Measurements from ENCODE around the gene HIGD1C. TPM values are rescaled to one million over a fixed set of nuclear protein-coding genes. Genes with fewer than 3 reads are reported as not detected.

Gene HIGD1C
- total RNA-seq, 4 donors from 2014 or later: not detected

GRCh38 chr12:50988051-50988450, 35.7 kb downstream of the HIGD1C start:
- H3K36me3 ChIP-seq: peaks cover 4 to 62% (median 17%) of the 10 kb centered on the region in 3 donors
- H3K4me1 ChIP-seq: peaks cover 11 to 34% (median 23%) of the 10 kb centered on the region in 3 donors
- intact Hi-C loops (cut with DNase I): loop anchor here (5.0 to 10.0 kb wide), 3 partner anchors 53 to 221 kb away; no protein-coding TSS in a partner anchor
- no peaks in the 10 kb centered on the region for H3K9me3 ChIP-seq
- DNase-seq: no peak
- TF ChIP-seq, protein P1, sequence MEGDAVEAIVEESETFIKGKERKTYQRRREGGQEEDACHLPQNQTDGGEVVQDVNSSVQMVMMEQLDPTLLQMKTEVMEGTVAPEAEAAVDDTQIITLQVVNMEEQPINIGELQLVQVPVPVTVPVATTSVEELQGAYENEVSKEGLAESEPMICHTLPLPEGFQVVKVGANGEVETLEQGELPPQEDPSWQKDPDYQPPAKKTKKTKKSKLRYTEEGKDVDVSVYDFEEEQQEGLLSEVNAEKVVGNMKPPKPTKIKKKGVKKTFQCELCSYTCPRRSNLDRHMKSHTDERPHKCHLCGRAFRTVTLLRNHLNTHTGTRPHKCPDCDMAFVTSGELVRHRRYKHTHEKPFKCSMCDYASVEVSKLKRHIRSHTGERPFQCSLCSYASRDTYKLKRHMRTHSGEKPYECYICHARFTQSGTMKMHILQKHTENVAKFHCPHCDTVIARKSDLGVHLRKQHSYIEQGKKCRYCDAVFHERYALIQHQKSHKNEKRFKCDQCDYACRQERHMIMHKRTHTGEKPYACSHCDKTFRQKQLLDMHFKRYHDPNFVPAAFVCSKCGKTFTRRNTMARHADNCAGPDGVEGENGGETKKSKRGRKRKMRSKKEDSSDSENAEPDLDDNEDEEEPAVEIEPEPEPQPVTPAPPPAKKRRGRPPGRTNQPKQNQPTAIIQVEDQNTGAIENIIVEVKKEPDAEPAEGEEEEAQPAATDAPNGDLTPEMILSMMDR (IDR thresholded peaks at IDR 0.05): no peak
- TF ChIP-seq POLR2A (IDR thresholded peaks at IDR 0.05): no peak
- H3K27me3 ChIP-seq: no peaks in the 10 kb centered on the region
- WGBS, 2 donors: 48 to 65% methylated on average over 4 to 5 of the region's 5 CpGs
- H3K4me3 ChIP-seq: no peak overlapping the region
- H3K27ac ChIP-seq: no peak overlapping the region

- DNase-seq: no peak
- TF ChIP-seq, protein P1 (IDR thresholded peaks at IDR 0.05): no peak
- no peak for TF ChIP-seq POLR2A (IDR thresholded peaks at IDR 0.05)
- Histone ChIP-seq H3K27ac (no peak overlapping the region), H3K36me3 (peaks cover 4 to 70% (median 17%) of the 10 kb centered on the region in 3 donors), H3K4me3 (no peak overlapping the region), H3K27me3 (no peaks in the 10 kb centered on the region), H3K9me3 (no peaks in the 10 kb centered on the region), H3K4me1 (peaks cover 11 to 34% (median 22%) of the 10 kb centered on the region in 3 donors)
- 92 to 94% methylated on average over 5 of the region's 5 CpGs for WGBS, 2 donors
- intact Hi-C loops (cut with DNase I): loop anchor here (5.0 to 10.0 kb wide), 3 partner anchors 54 to 222 kb away; no protein-coding TSS in a partner anchor
These were observed 36.5 kb downstream of the HIGD1C start for GRCh38 chr12:50988871-50989270.

DNA sequence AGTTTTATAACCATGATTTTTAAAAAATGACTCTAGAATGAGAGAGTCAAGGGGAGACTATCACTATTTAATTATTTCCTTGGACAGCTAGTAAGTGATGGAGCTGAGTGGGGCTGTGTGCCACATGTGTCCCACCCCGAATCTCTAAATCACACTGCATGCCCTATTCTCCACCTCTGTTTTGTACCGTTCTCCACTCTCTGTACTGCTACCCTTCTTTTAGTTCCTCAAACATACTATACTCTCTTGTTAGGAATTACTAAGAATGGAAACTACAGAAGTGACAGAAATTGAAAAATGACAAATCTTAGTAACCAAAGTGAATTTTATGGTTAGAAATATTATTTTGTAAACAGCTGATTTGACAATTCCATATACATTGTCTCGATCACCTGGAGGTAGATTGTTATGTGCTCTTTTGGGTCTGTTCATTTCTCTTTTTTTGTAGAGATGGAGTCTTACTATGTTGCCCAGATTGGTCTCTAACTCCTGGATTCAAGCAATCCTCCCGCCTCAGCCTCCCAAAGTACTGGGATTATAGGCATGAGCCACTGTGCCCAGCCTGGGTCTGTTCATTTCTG, 37.9 kb downstream of the HIGD1C start:
- no peaks in the 10 kb centered on the region for H3K9me3 ChIP-seq
- H3K4me1 ChIP-seq: peaks cover 5 to 21% (median 8%) of the 10 kb centered on the region in 3 donors
- no peak overlapping the region for H3K4me3 ChIP-seq
- H3K27ac ChIP-seq: peak overlapping the region in 1 of 4 donors; percentile 10
- DNase-seq: no peak
- no peaks in the 10 kb centered on the region for H3K27me3 ChIP-seq
- intact Hi-C loops (cut with DNase I): no loop called here
- no peak for TF ChIP-seq POLR2A (IDR thresholded peaks at IDR 0.05)
- TF ChIP-seq, protein P1 (IDR thresholded peaks at IDR 0.05): no peak
- H3K36me3 ChIP-seq: peaks cover 4 to 84% (median 27%) of the 10 kb centered on the region in 3 donors
- WGBS, 2 donors: 81 to 85% methylated on average over 4 of the region's 4 CpGs

DNA sequence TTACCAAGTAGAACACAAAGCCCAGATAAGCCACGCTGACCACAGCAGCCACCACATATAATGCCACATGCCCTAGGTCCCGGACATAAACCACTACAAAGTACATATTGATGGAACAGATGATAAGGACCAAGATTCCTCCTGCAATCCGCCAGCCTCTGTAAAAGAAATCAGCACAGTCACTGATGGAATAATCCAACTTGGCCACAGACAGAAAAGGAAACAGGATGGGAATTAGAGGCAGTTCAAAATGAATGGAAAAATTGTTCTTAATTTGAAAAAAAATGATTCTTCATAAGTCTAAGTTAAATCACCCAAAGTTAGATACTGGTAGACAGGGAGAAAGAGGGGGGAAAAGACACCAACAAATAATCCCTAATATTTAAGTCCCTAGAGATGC, 38.4 kb downstream of the HIGD1C start:
- no peaks in the 10 kb centered on the region for H3K9me3 ChIP-seq
- no peak for TF ChIP-seq POLR2A (IDR thresholded peaks at IDR 0.05)
- TF ChIP-seq, protein P1 (IDR thresholded peaks at IDR 0.05): no peak
- no peak for DNase-seq
- H3K36me3 ChIP-seq: peaks cover 4 to 89% (median 32%) of the 10 kb centered on the region in 3 donors
- H3K27ac ChIP-seq: peak overlapping the region in 1 of 4 donors; percentile 10
- H3K4me3 ChIP-seq: no peak overlapping the region
- intact Hi-C loops (cut with DNase I): no loop called here
- H3K4me1 ChIP-seq: peaks cover 0 to 17% (median 2%) of the 10 kb centered on the region in 3 donors
- no peaks in the 10 kb centered on the region for H3K27me3 ChIP-seq
- 82 to 95% methylated on average over 3 of the region's 3 CpGs for WGBS, 2 donors

GRCh38 chr12:50991291-50991690, 38.9 kb downstream of the HIGD1C start:
- DNase-seq: no peak
- Histone ChIP-seq H3K9me3 (no peaks in the 10 kb centered on the region), H3K27me3 (no peaks in the 10 kb centered on the region), H3K36me3 (peaks cover 4 to 94% (median 33%) of the 10 kb centered on the region in 3 donors), H3K4me1 (peaks cover 0 to 15% (median 0%) of the 10 kb centered on the region in 3 donors), H3K27ac (no peak overlapping the region), H3K4me3 (no peak overlapping the region)
- TF ChIP-seq POLR2A (IDR thresholded peaks at IDR 0.05): no peak
- TF ChIP-seq, protein P1 (IDR thresholded peaks at IDR 0.05): no peak
- WGBS, 2 donors: 76 to 84% methylated on average over 6 of the region's 6 CpGs
- intact Hi-C loops (cut with DNase I): no loop called here
